OCI-LY7 (cell line): ENCODE data around the gene RDH13. TPM values are rescaled to one million over a fixed set of nuclear protein-coding genes. Genes with fewer than 3 reads are reported as not detected.

Source experiments
- BruUV-seq: library from RNA; stranded (reverse); fragments of 400-500 nt; replicated peaks from 2 replicates; lab custom pipeline; 2021; lab: Mats Ljungman, UMichigan
- CTCF ChIA-PET: fragments of 300-600 bp; sonication (Branson Sonifier 250); formaldehyde crosslinking; loops from one replicate; lab custom pipeline; 2022; ENCODE audit warnings: antibody characterized with exemption; ENCODE audit not compliant: unreplicated experiment; lab: Charles Lee
- POLR2A ChIA-PET: fragments of 300-600 bp; sonication (Branson Sonifier 250); formaldehyde crosslinking; loops from one replicate; lab custom pipeline; 2022; ENCODE audit warnings: antibody characterized with exemption; lab: Charles Lee
- DNase-seq: peaks from one replicate; pipeline ENCODE4 v3.0.0-alpha.2; 2015; ENCODE audit warnings: low spot score
- H2AFZ ChIP-seq: fragments of 200-600 bp; sonication (generic), shearing (Covaris generic); 2 replicates; pipeline ENCODE4 v1.6.1; 2014; ENCODE audit warnings: mild to moderate bottlenecking, antibody characterized with exemption, low read length, moderate library complexity
- H3K27ac ChIP-seq: fragments of 200-600 bp; sonication (generic); 2 replicates; pipeline ENCODE4 v1.5.1; 2014; ENCODE audit warnings: mixed run types, low read depth, mild to moderate bottlenecking, moderate library complexity, low read length, inconsistent platforms; ENCODE audit not compliant: poor library complexity, severe bottlenecking
- H3K36me3 ChIP-seq: fragments of 200-600 bp; sonication (generic); 2 replicates; pipeline ENCODE4 v1.6.1; 2014; ENCODE audit warnings: mild to moderate bottlenecking, antibody characterized with exemption, low read length, moderate library complexity, mixed read lengths; ENCODE audit not compliant: insufficient read depth
- H3K4me1 ChIP-seq: fragments of 200-600 bp; sonication (generic); 2 replicates; pipeline ENCODE4 v1.5.1; 2014; ENCODE audit warnings: mild to moderate bottlenecking, low read length; ENCODE audit not compliant: insufficient read depth, poor library complexity, severe bottlenecking
- H3K4me2 ChIP-seq: fragments of 200-600 bp; sonication (generic); 2 replicates; pipeline ENCODE4 v1.6.1; 2014; ENCODE audit warnings: mild to moderate bottlenecking, low read length
- H3K4me3 ChIP-seq: fragments of 200-600 bp; sonication (generic); 2 replicates; pipeline ENCODE4 v1.5.1; 2014; ENCODE audit warnings: mild to moderate bottlenecking, low read depth, low read length; ENCODE audit not compliant: poor library complexity, severe bottlenecking
- H3K79me2 ChIP-seq: fragments of 200-600 bp; sonication (generic); 2 replicates; pipeline ENCODE4 v1.6.1; 2016; ENCODE audit warnings: low read depth, mild to moderate bottlenecking, low read length, moderate library complexity, mixed read lengths; ENCODE audit not compliant: insufficient read depth
- H3K9me2 ChIP-seq: fragments of 200-600 bp; sonication (generic); 2 replicates; pipeline ENCODE4 v1.6.1; 2016; ENCODE audit warnings: mild to moderate bottlenecking, low read length, mixed read lengths; ENCODE audit not compliant: insufficient read depth
- H3K9me3 ChIP-seq: fragments of 200-600 bp; sonication (generic); 2 replicates; pipeline ENCODE4 v1.6.1; 2014; ENCODE audit warnings: mild to moderate bottlenecking, mixed run types, low read length, mixed read lengths
- H4K20me1 ChIP-seq: fragments of 200-600 bp; sonication (generic); 2 replicates; pipeline ENCODE4 v1.6.1; 2014; ENCODE audit warnings: mild to moderate bottlenecking, antibody characterized with exemption, low read length, moderate library complexity, mixed read lengths; ENCODE audit not compliant: insufficient read depth
- EZH2phosphoT487 ChIP-seq: fragments of 200-600 bp; sonication (generic); IDR thresholded peaks from 2 replicates; pipeline ENCODE4 v1.6.1; 2018; ENCODE audit warnings: low read depth, borderline replicate concordance, mild to moderate bottlenecking, mixed run types, antibody characterized with exemption, low read length, moderate library complexity, mixed read lengths
- intact Hi-C: fragments of 100-400 bp; cut with micrococcal nuclease; formaldehyde crosslinking; loops from one replicate; pipeline ENCODE4 v1.10.0; 2022; ENCODE audit not compliant: unreplicated experiment
- total RNA-seq, 2 experiments: library from RNA; depleted of rRNA in 1 of 2; stranded (reverse); fragments of >200 nt in 1 of 2; shearing (Covaris generic) in 1 of 2; gene quantifications; 2 replicates each; pipeline ENCODE4 v1.2.3, GENCODE V29; 2014 to 2022
- TF ChIP-seq, protein P1 (sequence below): fragments of 200-600 bp; sonication (generic); conservative IDR thresholded peaks from 2 replicates; pipeline ENCODE4 v1.5.1; 2014; ENCODE audit warnings: mild to moderate bottlenecking, antibody characterized with exemption, low read length, moderate library complexity, mixed read lengths

The RDH13 gene
- total RNA-seq, 2 experiments from 2014 or later: 19.5 to 23.1 TPM

DNA sequence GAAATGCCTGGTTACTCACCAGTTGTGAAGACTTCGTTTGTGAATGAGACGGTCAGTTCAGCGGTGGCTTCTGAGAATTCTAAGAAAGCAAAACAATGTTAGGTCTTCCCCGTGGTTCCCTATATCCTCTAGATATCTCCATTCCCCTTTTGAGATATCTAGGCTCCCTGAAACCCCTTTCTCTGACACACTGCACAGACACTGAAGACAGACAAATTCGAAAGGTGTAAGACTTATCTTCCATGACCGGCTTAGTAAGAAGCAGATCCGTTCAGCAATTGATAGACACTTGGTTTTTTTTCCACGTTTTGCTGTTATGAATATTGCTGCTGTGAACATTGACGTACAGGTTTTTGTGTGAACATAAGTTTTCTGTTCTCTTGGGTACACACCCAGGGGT, 44.3 kb downstream of the RDH13 start:
- H3K79me2 ChIP-seq: no peaks in the 10 kb centered on the region
- H4K20me1 ChIP-seq: no peaks in the 10 kb centered on the region
- no peaks in the 10 kb centered on the region for H3K4me1 ChIP-seq
- H2AFZ ChIP-seq: no peak overlapping the region
- no peak overlapping the region for H3K27ac ChIP-seq
- H3K36me3 ChIP-seq: no peaks in the 10 kb centered on the region; the same call in none of the 2 replicates
- TF ChIP-seq, protein P1, sequence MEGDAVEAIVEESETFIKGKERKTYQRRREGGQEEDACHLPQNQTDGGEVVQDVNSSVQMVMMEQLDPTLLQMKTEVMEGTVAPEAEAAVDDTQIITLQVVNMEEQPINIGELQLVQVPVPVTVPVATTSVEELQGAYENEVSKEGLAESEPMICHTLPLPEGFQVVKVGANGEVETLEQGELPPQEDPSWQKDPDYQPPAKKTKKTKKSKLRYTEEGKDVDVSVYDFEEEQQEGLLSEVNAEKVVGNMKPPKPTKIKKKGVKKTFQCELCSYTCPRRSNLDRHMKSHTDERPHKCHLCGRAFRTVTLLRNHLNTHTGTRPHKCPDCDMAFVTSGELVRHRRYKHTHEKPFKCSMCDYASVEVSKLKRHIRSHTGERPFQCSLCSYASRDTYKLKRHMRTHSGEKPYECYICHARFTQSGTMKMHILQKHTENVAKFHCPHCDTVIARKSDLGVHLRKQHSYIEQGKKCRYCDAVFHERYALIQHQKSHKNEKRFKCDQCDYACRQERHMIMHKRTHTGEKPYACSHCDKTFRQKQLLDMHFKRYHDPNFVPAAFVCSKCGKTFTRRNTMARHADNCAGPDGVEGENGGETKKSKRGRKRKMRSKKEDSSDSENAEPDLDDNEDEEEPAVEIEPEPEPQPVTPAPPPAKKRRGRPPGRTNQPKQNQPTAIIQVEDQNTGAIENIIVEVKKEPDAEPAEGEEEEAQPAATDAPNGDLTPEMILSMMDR: no peak
- no peak for TF ChIP-seq EZH2phosphoT487
- no peaks in the 10 kb centered on the region; the same call in 1 of the 2 replicates for H3K9me3 ChIP-seq
- ChIA-PET POLR2A (no interaction called here), CTCF (no interaction called here)
- no peaks in the 10 kb centered on the region for H3K9me2 ChIP-seq
- H3K4me2 ChIP-seq: no peak overlapping the region
- DNase-seq: no peak
- intact Hi-C loops: no loop called here
- no TSS peak for BruUV-seq
- H3K4me3 ChIP-seq: no peak overlapping the region

DNA sequence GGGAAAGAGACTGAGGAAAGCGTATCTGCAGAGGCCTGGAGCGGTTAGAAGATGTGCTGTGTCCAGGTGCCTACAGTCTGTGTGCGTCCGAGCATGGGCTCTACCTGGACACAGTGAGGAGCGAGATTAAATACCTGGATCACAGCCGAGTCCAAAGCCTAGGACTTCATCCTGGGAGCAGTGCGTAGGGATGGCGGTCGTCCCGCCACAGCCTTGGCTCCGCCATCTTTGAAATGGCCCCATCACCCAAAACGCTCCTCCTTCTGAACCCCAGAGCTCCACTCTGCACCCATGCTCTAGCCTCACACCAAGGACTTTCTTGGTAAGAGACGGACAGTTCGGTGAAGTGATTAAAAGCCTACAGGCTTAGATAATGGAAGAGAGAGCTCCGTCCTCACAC, 44.7 kb downstream of the RDH13 start:
- Histone ChIP-seq H3K9me2 (no peaks in the 10 kb centered on the region), H3K9me3 (no peaks in the 10 kb centered on the region; the same call in 1 of the 2 replicates), H2AFZ (no peak overlapping the region), H3K36me3 (no peaks in the 10 kb centered on the region; the same call in none of the 2 replicates), H4K20me1 (no peaks in the 10 kb centered on the region), H3K4me3 (no peak overlapping the region), H3K79me2 (no peaks in the 10 kb centered on the region), H3K4me2 (no peak overlapping the region), H3K4me1 (no peaks in the 10 kb centered on the region), H3K27ac (no peak overlapping the region)
- ChIA-PET CTCF (no interaction called here), POLR2A (no interaction called here)
- intact Hi-C loops: no loop called here
- DNase-seq: no peak
- TF ChIP-seq EZH2phosphoT487: no peak
- TF ChIP-seq, protein P1: no peak
- BruUV-seq: no TSS peak

DNA sequence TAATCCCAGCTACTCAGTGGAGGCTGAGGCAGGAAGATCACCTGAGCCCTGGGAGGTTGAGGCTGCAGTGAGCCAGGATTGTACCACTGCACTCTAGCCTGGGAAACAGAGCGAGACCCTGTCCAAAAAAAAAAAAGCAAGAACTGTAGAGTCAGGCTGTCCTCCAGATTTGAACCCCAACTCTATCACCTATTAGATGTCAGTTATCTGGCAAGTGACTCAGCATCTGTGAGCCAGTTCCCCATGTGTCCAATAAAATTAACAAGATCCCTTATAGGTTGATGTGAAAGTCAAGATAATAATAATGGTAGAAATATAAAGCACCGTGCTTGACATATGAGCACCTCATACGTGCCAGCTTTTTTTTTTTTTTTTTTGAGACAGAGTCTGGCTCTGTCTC, 46.9 kb downstream of the RDH13 start:
- Histone ChIP-seq H3K27ac (no peak overlapping the region), H3K36me3 (no peaks in the 10 kb centered on the region; the same call in 1 of the 2 replicates), H3K4me1 (no peaks in the 10 kb centered on the region), H2AFZ (no peak overlapping the region), H4K20me1 (no peaks in the 10 kb centered on the region), H3K4me2 (no peak overlapping the region), H3K4me3 (no peak overlapping the region), H3K79me2 (no peaks in the 10 kb centered on the region), H3K9me2 (no peaks in the 10 kb centered on the region), H3K9me3 (no peaks in the 10 kb centered on the region)
- ChIA-PET POLR2A (no interaction called here), CTCF (no interaction called here)
- BruUV-seq: no TSS peak
- TF ChIP-seq EZH2phosphoT487: no peak
- TF ChIP-seq, protein P1: no peak
- intact Hi-C loops: no loop called here
- no peak for DNase-seq
